Testis (tissue), 2 donors: Measurements from ENCODE around the gene IL22RA1.

ENCODE experiments used
- POLR2A ChIP-seq: fragments of 450-650 bp; IDR thresholded peaks from one replicate; pipeline ENCODE4 v1.6.1; 2017; ENCODE audit warnings: antibody characterized with exemption, mild to moderate bottlenecking, moderate library complexity
- TF ChIP-seq, protein P1 (sequence below), 3 experiments: fragments of 450-650 bp in 2 of 3; fragments of 200-600 bp in 1 of 3; sonication (generic) in 1 of 3; IDR thresholded peaks; one replicate each; pipeline ENCODE4 v1.5.1; 2016 to 2019; ENCODE audit warnings: antibody characterized with exemption in 3 of 3, mild to moderate bottlenecking in 2 of 3, moderate library complexity in 1 of 3

- TF ChIP-seq, protein P1, sequence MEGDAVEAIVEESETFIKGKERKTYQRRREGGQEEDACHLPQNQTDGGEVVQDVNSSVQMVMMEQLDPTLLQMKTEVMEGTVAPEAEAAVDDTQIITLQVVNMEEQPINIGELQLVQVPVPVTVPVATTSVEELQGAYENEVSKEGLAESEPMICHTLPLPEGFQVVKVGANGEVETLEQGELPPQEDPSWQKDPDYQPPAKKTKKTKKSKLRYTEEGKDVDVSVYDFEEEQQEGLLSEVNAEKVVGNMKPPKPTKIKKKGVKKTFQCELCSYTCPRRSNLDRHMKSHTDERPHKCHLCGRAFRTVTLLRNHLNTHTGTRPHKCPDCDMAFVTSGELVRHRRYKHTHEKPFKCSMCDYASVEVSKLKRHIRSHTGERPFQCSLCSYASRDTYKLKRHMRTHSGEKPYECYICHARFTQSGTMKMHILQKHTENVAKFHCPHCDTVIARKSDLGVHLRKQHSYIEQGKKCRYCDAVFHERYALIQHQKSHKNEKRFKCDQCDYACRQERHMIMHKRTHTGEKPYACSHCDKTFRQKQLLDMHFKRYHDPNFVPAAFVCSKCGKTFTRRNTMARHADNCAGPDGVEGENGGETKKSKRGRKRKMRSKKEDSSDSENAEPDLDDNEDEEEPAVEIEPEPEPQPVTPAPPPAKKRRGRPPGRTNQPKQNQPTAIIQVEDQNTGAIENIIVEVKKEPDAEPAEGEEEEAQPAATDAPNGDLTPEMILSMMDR (IDR thresholded peaks at IDR 0.05) = no peak
- TF ChIP-seq POLR2A = no peak
Observed at GRCh38 chr1:24075946-24076345, 67.0 kb downstream of the IL22RA1 start.
